GM15510 (cell line): Measurements from ENCODE around the gene KCNQ1.

ENCODE experiments used
- POLR2A ChIP-seq: IDR thresholded peaks from 3 replicates; pipeline ENCODE4 v1.6.1; 2011; ENCODE audit warnings: borderline replicate concordance; ENCODE audit not compliant: insufficient read length; ENCODE audit errors: extremely low read depth

Gene KCNQ1

GRCh38 chr11:2782769-2783168, 338.0 kb downstream of the KCNQ1 start:
- TF ChIP-seq POLR2A, result no peak

- no peak for TF ChIP-seq POLR2A
These were observed 338.8 kb downstream of the KCNQ1 start for GRCh38 chr11:2783536-2784082.

GRCh38 chr11:2787816-2788167, 343.0 kb downstream of the KCNQ1 start:
- TF ChIP-seq POLR2A, result no peak

GRCh38 chr11:2788168-2789071, 343.6 kb downstream of the KCNQ1 start:
- no peak for TF ChIP-seq POLR2A

- TF ChIP-seq POLR2A, result no peak
These were observed 344.5 kb downstream of the KCNQ1 start for GRCh38 chr11:2789331-2789730.

DNA sequence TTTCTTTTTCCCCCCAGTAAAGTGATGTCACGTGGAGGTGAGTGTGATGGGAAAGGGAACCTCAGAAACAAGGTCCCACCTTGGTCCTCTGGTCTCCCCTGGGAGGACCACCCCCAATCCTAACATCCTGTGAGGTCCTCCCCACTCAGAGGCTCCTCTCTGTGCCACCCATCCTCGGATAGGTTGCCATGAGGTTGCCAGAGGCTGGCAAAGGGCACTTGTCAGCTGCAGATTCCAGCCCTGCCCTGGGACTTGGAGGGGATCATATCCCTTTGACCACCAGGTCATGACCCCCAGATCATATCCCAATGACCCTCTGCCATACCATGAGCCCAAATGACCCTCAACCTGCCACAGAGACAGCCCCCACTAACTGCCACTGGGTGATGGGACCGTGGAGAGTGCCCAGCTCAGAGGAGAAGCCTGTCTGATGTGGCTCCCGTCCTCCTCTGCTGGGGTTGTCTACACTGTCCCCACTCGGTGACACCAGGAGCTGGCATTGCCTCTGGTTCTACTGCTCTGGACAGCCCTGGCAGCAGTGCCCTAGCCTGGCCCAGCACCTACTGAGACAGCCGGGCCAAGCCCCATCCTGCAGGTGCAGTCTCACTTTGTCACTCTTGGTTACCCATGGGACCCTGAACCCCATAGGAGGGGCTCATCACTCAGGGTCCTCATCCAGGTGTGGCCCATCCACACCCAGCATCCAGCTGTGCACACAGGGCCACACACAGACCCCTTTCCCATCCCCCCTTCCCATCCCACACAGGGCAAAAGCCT, 345.2 kb downstream of the KCNQ1 start:
- no peak for TF ChIP-seq POLR2A

DNA sequence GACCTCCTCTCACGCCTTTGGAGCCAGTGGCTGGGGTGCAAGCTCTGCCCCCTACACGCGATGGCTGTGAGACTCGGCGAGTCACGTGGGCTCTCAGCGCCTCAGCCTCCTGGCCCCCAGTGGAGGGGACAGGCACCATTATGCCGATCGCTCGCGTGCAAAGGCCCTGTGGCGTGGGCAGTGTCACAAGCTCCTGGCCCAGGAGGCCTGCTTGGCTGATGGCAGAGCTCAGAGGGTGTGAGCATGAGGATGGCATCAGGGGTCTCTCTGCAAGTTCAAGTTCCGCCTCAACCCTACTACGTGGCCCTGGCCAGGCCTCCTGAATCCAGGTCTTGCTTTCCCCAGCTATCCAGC, 345.7 kb downstream of the KCNQ1 start:
- TF ChIP-seq POLR2A, result no peak

DNA sequence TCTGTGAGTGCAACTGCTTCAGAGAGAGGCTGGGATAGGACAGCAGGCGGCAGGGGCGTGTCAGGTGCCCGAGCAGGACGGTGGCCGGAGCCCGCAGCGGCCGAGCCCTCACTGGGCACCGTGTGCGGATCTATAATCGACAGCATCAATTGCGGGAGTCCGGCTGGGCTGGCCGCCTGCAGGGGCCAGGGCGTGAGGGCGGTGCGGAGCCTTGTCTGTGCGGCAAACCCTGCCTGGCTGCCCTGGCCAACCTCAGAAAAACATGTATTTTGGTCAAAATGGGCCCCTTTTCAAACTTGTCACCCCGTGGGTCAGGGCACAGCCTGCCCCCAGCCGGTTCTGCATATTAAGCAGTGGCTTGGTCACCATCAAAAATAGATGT, 346.3 kb downstream of the KCNQ1 start:
- TF ChIP-seq POLR2A, result no peak

GRCh38 chr11:2791521-2792380, 346.9 kb downstream of the KCNQ1 start:
- TF ChIP-seq POLR2A, result no peak

GRCh38 chr11:2792381-2793250, 347.8 kb downstream of the KCNQ1 start:
- TF ChIP-seq POLR2A, result no peak

DNA sequence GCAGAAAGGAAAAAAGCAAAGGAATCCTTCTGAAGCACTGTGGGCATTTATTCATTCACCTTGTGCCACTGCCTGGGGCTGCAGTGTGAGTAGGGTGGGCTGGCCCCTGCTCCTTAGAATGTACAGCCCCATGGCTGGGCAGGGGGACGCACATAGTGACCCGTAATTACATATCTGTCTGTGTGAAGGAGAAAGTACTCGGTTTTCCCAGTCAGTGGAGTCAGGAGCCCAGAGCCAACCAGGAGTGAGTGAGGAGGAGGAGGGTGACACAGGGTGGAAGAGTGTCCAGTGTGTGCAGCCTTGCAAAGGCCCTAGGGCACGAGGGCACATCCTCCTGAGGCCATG, 348.9 kb downstream of the KCNQ1 start:
- TF ChIP-seq POLR2A, result no peak

DNA sequence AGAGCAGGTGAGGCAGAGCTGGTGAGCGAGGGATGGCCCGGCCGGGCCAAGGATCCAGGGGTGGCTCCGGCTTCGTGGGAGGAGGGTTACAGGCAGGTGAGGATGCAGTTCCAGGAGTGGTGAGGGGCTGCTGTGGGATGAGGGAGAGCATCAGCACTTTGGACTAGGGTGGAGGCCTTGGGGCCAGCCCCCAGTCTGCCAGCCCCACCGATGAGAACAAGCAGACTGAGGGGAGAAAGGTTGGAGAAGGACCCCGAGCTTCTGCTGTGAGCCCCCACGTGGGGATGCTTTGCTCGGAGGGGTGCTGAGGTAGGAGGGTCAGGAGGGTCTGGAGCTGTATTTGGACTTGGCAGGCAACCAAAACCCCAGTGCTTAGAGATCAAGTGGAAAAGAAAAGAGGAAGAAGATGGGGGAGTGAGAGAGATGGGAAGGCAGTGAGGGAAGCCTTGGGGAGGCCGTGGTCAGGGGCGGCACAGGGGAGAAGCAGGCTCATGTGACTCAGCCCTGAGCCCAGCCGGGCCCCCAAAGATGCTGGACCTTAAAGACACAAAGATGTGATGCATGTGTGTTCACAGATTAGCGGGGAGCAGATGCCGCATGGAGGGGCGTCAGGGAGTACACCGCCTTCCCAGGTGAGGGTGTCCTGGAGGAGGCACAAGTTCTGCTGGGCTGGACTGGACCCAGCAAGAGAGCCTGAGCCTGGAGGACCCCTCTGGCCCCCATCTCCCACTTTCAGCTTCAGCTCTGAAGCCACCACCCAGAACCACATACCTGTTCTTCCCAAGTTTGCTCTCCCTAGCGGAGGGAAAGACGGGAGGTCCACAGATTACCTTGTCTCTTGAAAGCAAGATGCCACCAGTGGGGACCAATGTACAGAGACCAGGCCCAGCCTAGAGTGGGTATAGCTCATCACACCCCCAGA, 349.5 kb downstream of the KCNQ1 start:
- TF ChIP-seq POLR2A, result no peak

GRCh38 chr11:2794968-2795322, 350.1 kb downstream of the KCNQ1 start:
- TF ChIP-seq POLR2A, result no peak

GRCh38 chr11:2795491-2795991, 350.7 kb downstream of the KCNQ1 start:
- no peak for TF ChIP-seq POLR2A

DNA sequence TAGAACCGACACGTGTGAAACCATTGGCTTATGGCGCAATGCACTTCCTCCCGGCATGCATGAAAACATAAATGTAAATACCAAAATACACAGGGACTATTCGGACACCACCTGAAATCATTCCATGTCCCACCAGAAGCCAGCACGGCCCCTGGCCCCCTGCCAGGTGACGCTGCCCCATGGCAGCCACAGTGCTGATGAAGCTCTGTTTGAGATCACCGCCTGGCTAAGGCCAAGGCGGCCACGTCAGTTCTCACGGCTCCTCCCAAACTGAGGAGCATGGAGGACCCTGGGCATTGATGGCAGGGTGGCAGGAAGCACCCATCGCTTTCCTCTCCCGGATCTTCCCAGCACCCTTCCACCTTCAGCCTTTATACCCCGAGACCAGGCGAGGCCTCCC, 351.3 kb downstream of the KCNQ1 start:
- no peak for TF ChIP-seq POLR2A
